ENCODE results near the gene CLTRN.

The CLTRN gene

DNA sequence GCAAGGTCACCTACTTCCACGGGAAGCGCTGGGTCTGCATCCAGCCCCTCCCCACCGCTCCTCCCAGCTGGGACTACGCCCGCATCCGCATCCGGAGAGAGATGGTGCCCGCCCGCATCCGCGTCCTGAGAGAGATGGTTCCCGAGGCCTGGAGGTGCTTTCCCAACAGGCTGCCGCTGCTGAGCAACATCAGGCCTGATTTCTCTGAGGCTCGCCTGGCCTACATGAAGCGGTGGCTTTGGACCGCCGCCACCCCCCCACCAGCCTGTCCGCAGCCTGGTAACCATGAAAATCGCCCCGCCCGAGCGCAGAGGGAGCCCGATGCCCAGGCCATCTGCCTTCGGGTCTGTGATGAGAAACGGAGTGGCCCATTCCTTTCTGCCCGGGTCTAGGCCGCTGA lies 18.1 kb downstream of the CLTRN start:
- no peak for DNase-seq

DNA sequence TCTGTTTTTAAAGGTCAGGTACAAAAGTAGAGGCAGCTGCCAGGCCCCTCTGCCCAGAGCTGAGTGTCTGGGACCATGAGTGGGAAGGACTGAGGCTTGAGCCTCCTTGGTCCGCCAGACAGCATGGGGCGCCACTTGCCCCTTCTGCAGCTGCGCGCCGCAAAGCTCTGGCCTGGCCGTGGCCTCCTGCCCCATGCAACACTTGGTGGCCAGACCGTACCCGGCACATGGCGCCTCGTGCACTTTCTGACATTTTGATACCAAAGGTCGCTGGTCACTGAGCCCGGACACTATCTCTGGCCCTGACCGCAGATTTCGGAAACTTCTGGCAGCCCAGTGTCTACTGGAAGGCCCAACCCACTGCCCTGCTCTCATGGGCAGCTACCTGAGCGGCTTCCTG lies 18.6 kb downstream of the CLTRN start:
- no peak for DNase-seq

- DNase-seq: no peak
Observed at GRCh38 chrX:15645266-15645665, 19.3 kb downstream of the CLTRN start.

DNA sequence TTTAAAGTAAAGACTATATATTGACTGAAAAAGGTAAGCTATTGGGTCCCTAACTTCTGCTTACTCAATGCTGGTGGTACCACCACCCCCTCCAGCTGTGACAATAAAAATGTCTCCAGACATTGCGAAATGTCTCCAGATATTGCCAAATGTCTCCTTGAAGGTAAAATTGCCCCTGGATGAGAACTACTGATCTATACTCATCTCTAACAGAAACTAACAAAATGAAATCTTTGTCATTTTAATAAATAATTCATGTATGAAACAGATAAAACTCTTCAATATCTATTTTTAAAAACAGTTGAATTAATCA lies 20.1 kb downstream of the CLTRN start:
- DNase-seq: no peak

DNA sequence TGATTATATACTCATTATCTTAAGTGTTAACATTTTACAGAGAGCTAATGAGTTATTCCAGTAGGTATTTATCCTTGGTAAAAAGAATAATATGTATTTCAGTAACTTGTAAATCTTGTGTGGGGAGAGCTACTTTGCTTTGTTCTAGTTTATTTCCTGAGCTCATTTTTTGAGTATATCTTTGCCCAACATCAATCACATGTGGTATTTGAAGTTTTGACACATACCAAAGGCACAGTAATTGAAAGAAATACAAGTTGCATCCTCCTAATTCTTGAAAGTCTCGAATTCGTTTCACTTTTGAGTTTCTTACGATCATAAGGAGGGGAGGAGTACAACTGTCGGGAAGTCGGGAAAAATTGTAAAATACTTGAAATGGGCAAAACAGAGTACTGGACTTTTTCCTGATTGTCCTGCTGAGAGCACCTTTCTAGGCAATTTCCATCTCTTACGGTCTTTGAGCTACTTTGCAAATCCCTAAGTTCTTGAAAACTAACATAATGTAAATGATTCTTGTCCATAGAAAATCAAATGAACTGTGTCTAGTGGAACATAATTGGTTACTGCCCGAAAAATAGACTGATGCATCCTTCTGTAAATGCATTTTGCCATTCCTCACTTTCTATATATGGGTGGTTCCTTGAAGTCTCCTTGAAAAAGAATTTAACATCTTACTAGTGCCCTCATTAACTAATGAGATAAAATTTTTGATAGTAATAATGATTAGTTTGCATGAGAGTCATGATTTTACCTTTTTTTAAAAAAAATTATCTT lies 20.6 kb downstream of the CLTRN start:
- no peak for DNase-seq

GRCh38 chrX:15631637-15632036 lies 33.0 kb downstream of the CLTRN start:
- no peak for DNase-seq

DNA sequence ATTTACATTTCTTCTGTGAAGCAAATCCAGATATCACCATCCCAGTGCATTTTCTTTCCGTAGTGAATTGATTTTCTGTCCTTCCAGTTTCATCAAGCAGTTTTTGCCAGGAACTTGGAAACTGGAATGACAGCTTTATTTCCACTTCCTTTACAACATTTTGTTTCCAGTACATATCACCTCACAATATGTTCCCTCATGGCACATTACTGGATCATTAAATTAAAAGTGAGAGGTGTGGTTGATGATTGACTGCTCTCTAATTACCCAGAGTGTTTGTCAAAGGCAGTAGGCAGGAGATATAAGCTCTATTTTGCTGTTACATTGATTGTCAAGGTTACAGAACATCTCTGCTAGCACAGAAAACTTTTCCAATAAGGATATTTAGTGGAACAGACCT lies 41.6 kb downstream of the CLTRN start:
- DNase-seq: no peak

DNA sequence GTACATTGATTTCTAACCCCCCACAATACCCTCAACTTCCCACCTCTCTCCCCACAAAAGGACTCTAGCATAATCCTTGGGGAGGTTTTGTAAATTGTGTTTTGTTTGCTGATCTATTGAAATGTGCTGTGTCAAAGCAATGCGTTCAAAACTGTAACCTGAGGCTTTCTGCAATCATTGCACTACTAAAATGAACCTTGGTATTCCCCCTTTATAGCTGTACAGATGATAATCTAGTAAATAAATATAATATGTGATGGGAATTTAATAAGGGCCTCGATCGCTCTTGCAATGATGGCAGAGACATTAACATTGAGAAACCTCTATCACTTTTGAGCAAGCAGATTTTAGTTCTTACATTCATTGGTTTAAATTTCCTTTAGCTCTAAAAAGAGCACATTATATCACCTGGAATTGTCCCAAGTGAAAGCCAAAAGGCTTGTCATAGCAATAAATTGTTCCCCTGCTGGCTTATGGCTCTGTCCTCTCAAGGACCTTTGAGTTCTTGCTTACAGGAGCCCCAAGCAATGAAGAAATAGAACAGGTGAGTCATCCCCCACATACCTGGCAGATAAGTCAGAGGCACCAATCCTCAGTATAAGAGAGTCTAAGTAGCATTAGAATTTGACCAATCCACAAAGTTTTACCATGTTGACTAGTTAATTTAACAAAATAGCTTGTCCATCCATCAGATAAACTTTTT lies 45.4 kb downstream of the CLTRN start:
- DNase-seq: no peak

DNA sequence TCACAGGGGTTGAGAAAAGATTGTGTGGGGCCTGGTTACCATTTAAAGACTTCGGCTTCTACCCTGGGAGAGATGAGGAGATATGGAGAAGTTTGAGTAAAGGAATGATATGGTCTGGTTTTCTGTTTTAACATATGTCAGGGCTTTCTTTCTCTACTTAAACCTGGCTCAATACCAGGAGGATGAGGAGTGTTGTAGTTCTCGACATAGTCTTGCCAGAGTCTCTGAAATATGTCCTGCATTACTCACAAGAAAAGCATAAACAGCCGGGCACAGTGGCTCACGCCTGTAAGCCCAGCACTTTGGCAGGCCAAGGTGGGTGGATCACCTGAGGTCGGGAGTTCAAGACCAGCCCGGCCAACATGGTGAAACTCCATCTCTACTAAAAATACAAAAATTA lies 47.5 kb downstream of the CLTRN start:
- no peak for DNase-seq

- no peak for DNase-seq
Observed at GRCh38 chrX:15616531-15616930, 48.1 kb downstream of the CLTRN start.

DNA sequence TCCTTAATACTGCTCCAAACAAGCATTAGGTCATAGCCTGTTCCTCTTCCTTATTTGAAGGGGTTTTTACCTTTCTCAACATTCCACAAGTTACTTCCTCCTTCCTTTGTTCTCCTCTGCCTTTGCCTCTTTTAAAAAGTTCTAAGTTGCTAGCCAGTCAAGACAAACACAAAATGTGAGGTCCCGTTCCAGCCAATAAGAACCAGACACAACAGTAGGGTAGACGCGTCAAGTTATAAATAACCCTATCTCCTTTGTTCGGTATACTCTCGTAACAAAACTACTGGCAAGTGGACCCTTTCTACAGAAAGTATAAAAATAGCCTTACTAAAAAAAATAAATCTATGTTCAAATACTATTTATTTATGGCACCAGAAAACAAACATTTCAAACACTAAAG lies 57.5 kb downstream of the CLTRN start:
- DNase-seq: no peak

DNA sequence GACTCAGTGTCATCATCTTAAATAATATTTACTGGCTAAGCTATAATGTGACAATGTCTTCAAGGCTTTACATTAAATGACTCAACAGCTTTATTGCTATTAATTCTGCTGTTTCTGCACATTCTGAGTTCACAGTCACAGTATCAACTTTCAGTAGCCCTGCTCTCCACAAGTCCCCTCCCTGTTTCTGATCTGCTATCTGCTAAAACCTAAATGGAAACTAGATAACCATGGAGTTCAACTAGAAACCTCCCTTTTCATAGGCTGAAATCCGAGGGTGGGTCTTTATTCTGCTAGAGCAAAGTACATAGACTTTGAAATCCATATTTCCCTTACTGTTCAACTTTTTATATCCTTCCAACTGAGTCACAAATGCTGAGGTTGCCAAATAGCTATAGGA lies 58.5 kb downstream of the CLTRN start:
- DNase-seq: no peak

- DNase-seq: no peak
Observed at GRCh38 chrX:15605226-15605625, 59.4 kb downstream of the CLTRN start.

- no peak for DNase-seq
Observed at GRCh38 chrX:15602761-15603160, 61.8 kb downstream of the CLTRN start.

GRCh38 chrX:15601932-15602331 lies 62.7 kb downstream of the CLTRN start:
- DNase-seq: no peak

DNA sequence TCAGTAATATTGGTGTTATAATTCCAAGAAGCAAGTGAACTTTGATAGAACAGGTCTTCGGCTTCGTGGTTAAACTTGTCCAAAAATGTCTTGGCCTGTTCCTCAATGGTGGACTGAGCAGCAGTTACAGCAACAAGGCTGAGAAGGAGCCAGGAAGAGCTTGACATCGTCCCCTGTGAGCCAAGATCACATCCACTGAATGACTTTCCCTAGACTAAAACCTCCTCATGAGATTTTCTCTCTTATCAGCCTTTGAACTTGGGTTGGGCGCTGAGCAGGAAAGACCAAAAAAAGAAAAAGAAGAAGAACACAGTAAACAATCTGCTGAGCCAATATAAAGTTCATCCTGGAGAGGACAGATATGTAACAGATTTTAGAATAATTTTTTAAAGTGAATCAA lies 63.9 kb downstream of the CLTRN start, which contains the start of gene ACE2:
TSS of gene ACE2 (minus strand) at position 216 of the 400 bp plus-strand sequence. CDS start at position 167, 49 bp downstream.
- DNase-seq: no peak

- DNase-seq: no peak
Observed at GRCh38 chrX:15600049-15600448, 64.6 kb downstream of the CLTRN start.

GRCh38 chrX:15599461-15599860 lies 65.1 kb downstream of the CLTRN start:
- DNase-seq: no peak

DNA sequence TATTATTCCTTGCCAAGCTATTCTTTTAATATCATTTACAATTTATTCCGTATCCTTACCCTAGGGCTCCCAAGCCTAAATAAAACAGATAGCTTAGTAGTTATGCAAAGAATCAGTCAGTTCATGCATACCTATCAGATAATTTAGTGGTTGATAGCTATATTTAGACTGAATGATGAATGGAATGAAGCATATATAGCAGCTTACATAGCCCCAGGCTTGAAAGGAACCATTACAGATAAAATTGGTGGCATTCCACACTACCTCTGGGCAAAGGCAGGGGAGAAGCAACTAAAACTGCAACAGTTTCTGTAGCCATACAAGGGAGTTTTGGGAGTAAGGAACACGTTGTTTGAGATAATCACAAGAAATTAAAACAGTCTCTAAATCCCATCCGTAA lies 66.6 kb downstream of the CLTRN start:
- DNase-seq: no peak

DNA sequence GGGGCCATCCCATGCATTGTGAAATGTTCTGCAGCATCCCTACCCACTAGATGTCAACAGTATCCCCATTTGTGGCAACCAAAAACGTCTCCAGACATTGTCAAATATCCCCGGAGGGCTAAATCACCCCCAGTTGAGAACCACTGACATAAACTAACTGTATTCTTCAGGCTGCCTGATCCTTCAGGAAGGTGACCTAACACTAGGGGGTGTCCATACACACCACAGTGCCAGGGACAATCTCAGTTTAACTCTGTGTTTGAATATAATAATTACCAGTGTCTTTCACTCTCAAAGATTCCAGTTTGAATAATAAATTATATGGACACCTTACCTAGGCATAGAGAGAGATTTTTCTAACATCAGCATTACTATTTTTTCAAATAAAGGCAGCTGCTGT lies 70.2 kb downstream of the CLTRN start:
- DNase-seq: no peak

GRCh38 chrX:15579778-15580747 lies 84.5 kb downstream of the CLTRN start:
- DNase-seq: no peak
